Stimulated activated CD4-positive, alpha-beta T cell treated with anti-CD3 and anti-CD28 coated beads, Interleukin-4, amount 100 ng/mL, for 48 hours (primary cell): ENCODE measurements around the gene JUNB.

Source experiments
- DNase-seq, 2 donors: peaks; one replicate each; pipeline ENCODE4 v3.0.0-alpha.2; 2020; ENCODE audit warnings: low read depth in 2 of 2

The JUNB gene

GRCh38 chr19:12842511-12842910 is 51.2 kb downstream of the JUNB start:
- no peak for DNase-seq
